Fibroblast of pulmonary artery (primary cell): ENCODE results near the gene RAPGEF3.

Experiments used
- DNase-seq: peaks from one replicate; pipeline ENCODE4 v3.0.0-alpha.2; 2010; ENCODE audit warnings: low read depth
- H3K4me3 ChIP-seq: replicated peaks from 2 replicates; pipeline ENCODE4 v1.5.1; 2011; ENCODE audit warnings: low read depth, mild to moderate bottlenecking, control low read depth, low read length, moderate library complexity
- TF ChIP-seq, protein P1 (sequence below): IDR thresholded peaks from 2 replicates; pipeline ENCODE4 v1.5.1; 2011; ENCODE audit warnings: mild to moderate bottlenecking, control low read depth, low read length, inconsistent platforms; ENCODE audit errors: missing control alignments

The RAPGEF3 gene

DNA sequence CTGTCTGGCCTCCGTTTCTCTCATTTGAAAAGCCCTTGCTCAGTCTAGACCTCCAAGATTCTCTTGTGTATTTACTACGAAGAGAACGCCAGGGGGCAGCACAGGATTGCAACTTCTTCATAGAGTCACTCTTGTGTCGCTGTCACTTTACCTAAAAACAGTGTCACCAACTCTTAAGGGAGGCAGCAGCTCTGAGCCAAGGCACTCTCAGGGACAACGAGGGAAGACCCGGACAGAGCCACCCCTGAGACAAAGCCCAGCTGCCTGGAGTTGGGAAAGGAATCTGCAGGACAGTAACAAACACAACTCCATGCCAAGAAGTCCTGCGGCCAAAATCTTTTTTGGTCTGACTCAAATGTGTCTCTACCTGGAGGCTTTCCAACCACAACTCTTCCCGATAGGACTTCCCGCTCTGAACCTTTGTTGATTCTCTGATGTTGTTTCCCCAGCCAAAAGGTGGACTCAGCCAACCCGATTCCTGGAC lies 43.2 kb downstream of the RAPGEF3 start:
- peak; percentile 79 for DNase-seq
- no peak overlapping the region for H3K4me3 ChIP-seq
- TF ChIP-seq, protein P1, sequence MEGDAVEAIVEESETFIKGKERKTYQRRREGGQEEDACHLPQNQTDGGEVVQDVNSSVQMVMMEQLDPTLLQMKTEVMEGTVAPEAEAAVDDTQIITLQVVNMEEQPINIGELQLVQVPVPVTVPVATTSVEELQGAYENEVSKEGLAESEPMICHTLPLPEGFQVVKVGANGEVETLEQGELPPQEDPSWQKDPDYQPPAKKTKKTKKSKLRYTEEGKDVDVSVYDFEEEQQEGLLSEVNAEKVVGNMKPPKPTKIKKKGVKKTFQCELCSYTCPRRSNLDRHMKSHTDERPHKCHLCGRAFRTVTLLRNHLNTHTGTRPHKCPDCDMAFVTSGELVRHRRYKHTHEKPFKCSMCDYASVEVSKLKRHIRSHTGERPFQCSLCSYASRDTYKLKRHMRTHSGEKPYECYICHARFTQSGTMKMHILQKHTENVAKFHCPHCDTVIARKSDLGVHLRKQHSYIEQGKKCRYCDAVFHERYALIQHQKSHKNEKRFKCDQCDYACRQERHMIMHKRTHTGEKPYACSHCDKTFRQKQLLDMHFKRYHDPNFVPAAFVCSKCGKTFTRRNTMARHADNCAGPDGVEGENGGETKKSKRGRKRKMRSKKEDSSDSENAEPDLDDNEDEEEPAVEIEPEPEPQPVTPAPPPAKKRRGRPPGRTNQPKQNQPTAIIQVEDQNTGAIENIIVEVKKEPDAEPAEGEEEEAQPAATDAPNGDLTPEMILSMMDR: peak; percentile 71

DNA sequence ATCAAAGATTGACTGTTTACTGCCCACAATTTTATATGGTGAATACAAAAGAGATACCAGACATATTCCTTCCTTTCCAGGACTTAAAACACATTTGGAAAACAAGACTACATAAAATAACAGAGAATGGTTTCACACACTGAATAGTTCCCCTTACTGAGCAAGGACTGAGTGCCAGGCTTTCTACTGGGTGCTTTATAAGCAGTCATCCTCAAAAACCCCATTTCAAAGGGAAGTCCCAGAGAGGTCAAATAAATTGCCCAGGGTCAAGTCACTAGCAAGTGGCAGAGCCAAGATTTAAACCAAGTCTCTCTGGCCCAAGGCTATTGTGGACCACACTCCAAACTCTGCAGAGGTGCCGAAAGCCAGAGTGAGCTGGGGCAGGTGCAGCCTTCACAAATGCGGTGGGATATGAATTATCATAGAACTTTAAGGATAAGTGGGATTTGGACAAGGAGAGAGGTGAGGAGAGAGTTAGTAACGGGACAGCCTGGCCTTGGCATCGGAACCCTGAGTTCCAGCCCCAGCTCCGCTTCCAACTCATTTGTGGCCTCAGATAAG lies 43.8 kb downstream of the RAPGEF3 start:
- no peak overlapping the region for H3K4me3 ChIP-seq
- DNase-seq: no peak
- TF ChIP-seq, protein P1: no peak

- DNase-seq: no peak
- no peak overlapping the region for H3K4me3 ChIP-seq
- TF ChIP-seq, protein P1: no peak
Observed at GRCh38 chr12:47712171-47712570, 46.5 kb downstream of the RAPGEF3 start.

- TF ChIP-seq, protein P1: no peak
- DNase-seq: no peak
- H3K4me3 ChIP-seq: no peak overlapping the region
Observed at GRCh38 chr12:47711448-47711847, 47.2 kb downstream of the RAPGEF3 start.

DNA sequence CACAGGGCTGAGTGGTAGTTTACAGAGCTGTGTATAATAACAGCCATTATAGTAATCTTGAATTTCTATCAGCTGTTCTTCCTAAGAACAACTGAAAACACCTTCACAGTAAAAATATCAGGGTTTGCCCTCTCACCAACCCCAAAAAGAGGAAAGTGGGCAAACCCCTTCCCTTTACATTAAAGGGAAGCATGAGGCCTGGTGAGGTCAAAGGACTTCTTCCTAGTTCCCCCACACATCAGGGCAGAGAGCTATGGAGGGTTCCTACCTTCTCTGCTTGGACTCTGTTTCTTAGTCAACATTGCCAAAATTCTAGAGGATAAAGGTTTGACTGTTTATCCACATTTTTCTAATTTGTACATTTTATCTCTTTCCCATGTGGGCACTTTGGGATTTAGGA lies 48.4 kb downstream of the RAPGEF3 start:
- TF ChIP-seq, protein P1: no peak
- no peak overlapping the region for H3K4me3 ChIP-seq
- no peak for DNase-seq

GRCh38 chr12:47709671-47710070 lies 49.0 kb downstream of the RAPGEF3 start:
- no peak for DNase-seq
- TF ChIP-seq, protein P1: no peak
- no peak overlapping the region for H3K4me3 ChIP-seq

GRCh38 chr12:47709237-47709636 lies 49.4 kb downstream of the RAPGEF3 start:
- H3K4me3 ChIP-seq: no peak overlapping the region
- DNase-seq: no peak
- TF ChIP-seq, protein P1: no peak
